MCF 10A (cell line): ENCODE measurements around the gene MRPS6. TPM values are rescaled to one million over a fixed set of nuclear protein-coding genes. Genes with fewer than 3 reads are reported as not detected.

ENCODE experiments used
- BruUV-seq: library from RNA; stranded (reverse); fragments of 400-500 nt; replicated peaks from 2 replicates; lab custom pipeline; 2021; lab: Mats Ljungman, UMichigan
- CTCF ChIA-PET: fragments of 300-600 bp; sonication (Branson Sonifier 250); formaldehyde crosslinking; extraction: SDS; loops from one replicate; lab custom pipeline; 2021; ENCODE audit warnings: antibody characterized with exemption, inconsistent platforms; lab: Yijun Ruan, JAX
- POLR2A ChIA-PET: fragments of 300-600, 350-650 bp; sonication (Branson Sonifier 250); formaldehyde crosslinking; extraction: SDS; loops from one replicate; lab custom pipeline; 2020; ENCODE audit warnings: antibody characterized with exemption, inconsistent platforms; lab: Yijun Ruan, JAX
- DNase-seq: peaks from one replicate; pipeline ENCODE4 v3.0.0-alpha.2; 2018; ENCODE audit not compliant: unreplicated experiment
- H3K27ac Mint-ChIP-seq: one replicate; pipeline ENCODE4 v1.8.0; 2022; ENCODE audit warnings: mild to moderate bottlenecking, low read depth, mixed read lengths; ENCODE audit not compliant: unreplicated experiment
- H3K27me3 Mint-ChIP-seq: one replicate; pipeline ENCODE4 v1.8.0; 2022; ENCODE audit warnings: mixed read lengths; ENCODE audit not compliant: insufficient read depth, unreplicated experiment
- H3K36me3 Mint-ChIP-seq: one replicate; pipeline ENCODE4 v1.8.0; 2022; ENCODE audit warnings: mild to moderate bottlenecking, moderate library complexity, mixed read lengths; ENCODE audit not compliant: insufficient read depth, unreplicated experiment
- H3K4me1 Mint-ChIP-seq: one replicate; pipeline ENCODE4 v1.8.0; 2022; ENCODE audit warnings: mixed read lengths; ENCODE audit not compliant: insufficient read depth, unreplicated experiment
- H3K4me3 Mint-ChIP-seq: one replicate; pipeline ENCODE4 v1.8.0; 2022; ENCODE audit warnings: mild to moderate bottlenecking, moderate library complexity, mixed read lengths; ENCODE audit not compliant: unreplicated experiment
- H3K9me3 Mint-ChIP-seq: one replicate; pipeline ENCODE4 v1.8.0; 2022; ENCODE audit warnings: mixed read lengths; ENCODE audit not compliant: unreplicated experiment
- CTCF ChIP-seq: fragments of 200-600 bp; IDR thresholded peaks from one replicate; pipeline ENCODE4 v1.8.0; 2022; ENCODE audit warnings: antibody characterized with exemption, mild to moderate bottlenecking; ENCODE audit not compliant: unreplicated experiment
- intact Hi-C: fragments of 100-400 bp; cut with micrococcal nuclease; formaldehyde crosslinking; loops from 2 replicates; pipeline ENCODE4 v1.14.1; 2022
- total RNA-seq: library from RNA; stranded (reverse); gene quantifications from 2 replicates; pipeline ENCODE4 v1.2.3, GENCODE V29; 2022

Gene MRPS6
- total RNA-seq, 1 experiment from 2014 or later = 86.0 TPM

- Mint-ChIP-seq H3K9me3 (peaks cover 7% of the 10 kb centered on the region), H3K27ac (no peak overlapping the region), H3K4me1 (no peaks in the 10 kb centered on the region), H3K4me3 (no peak overlapping the region), H3K36me3 (peaks cover 55% of the 10 kb centered on the region), H3K27me3 (no peaks in the 10 kb centered on the region)
- DNase-seq = no peak
- POLR2A ChIA-PET = no interaction called here
- BruUV-seq = no TSS peak
- TF ChIP-seq CTCF = no peak
- intact Hi-C loops = no loop called here
- CTCF ChIA-PET = interaction anchor here (0.5 kb wide), 1 partner anchor 122 kb away, joined by 3 read pairs; no protein-coding TSS in a partner anchor
These were observed 70.8 kb downstream of the MRPS6 start for GRCh38 chr21:34144224-34144623.

- ChIA-PET POLR2A (no interaction called here), CTCF (interaction anchor here (0.6 kb wide), 1 partner anchor 224 kb away, joined by 3 read pairs; no protein-coding TSS in a partner anchor)
- no peak overlapping the region for H3K27ac Mint-ChIP-seq
- no TSS peak for BruUV-seq
- peaks cover 7% of the 10 kb centered on the region for H3K9me3 Mint-ChIP-seq
- H3K4me1 Mint-ChIP-seq = peaks cover 4% of the 10 kb centered on the region
- DNase-seq = no peak
- no peaks in the 10 kb centered on the region for H3K27me3 Mint-ChIP-seq
- intact Hi-C loops = no loop called here
- no peak for TF ChIP-seq CTCF
- peaks cover 32% of the 10 kb centered on the region for H3K36me3 Mint-ChIP-seq
- no peak overlapping the region for H3K4me3 Mint-ChIP-seq
These were observed 74.5 kb downstream of the MRPS6 start for GRCh38 chr21:34147792-34148418.

GRCh38 chr21:34148419-34148804 lies 75.0 kb downstream of the MRPS6 start:
- BruUV-seq = no TSS peak
- Mint-ChIP-seq H3K27ac (no peak overlapping the region), H3K27me3 (no peaks in the 10 kb centered on the region)

More at GRCh38 chr21:34148419-34148804, 75.0 kb downstream of the MRPS6 start:
- H3K4me1 Mint-ChIP-seq = peaks cover 6% of the 10 kb centered on the region
- intact Hi-C loops = no loop called here
- DNase-seq = no peak
- CTCF ChIA-PET = interaction anchor here (0.6 kb wide), 1 partner anchor 225 kb away, joined by 3 read pairs; no protein-coding TSS in a partner anchor
- POLR2A ChIA-PET = no interaction called here
- H3K36me3 Mint-ChIP-seq = peaks cover 27% of the 10 kb centered on the region
- peaks cover 7% of the 10 kb centered on the region for H3K9me3 Mint-ChIP-seq
- no peak for TF ChIP-seq CTCF
- no peak overlapping the region for H3K4me3 Mint-ChIP-seq
